ENCODE results near the gene MPRIP.

GRCh38 chr17:17109907-17110306, 67.7 kb downstream of the MPRIP start:
- TF ChIP-seq POLR2A (IDR thresholded peaks at IDR 0.05) (no peak), POLR2AphosphoS5 (IDR thresholded peaks at IDR 0.05) (peak in 1 of 3 donors; percentile 43)
